HUDEP-2 (cell line): ENCODE results near the gene KRTAP10-3.
A peak's percentile ranks its signal among the peaks of the same experiment; 100 is the strongest.
"Not testable (repeated sequence)": the region's sequence is repeated elsewhere in the genome, so short reads cannot be mapped to it uniquely, and the experiment has no call there.

Source experiments
- DNase-seq, 76 experiments: peaks; one replicate each; lab custom pipeline; 2025; ENCODE audit not compliant: unreplicated experiment in 76 of 76; lab: John Stamatoyannopoulos, UW

The KRTAP10-3 gene

GRCh38 chr21:44558695-44559094 lies at the start of gene KRTAP10-3:
Gene KRTAP10-3, minus strand, starts transcription at chr21:44558795. Its CDS starts 80 bp downstream, at chr21:44558715.
- no peak for DNase-seq

- no peak for DNase-seq
These were observed 47.9 kb upstream of the KRTAP10-3 start for GRCh38 chr21:44606495-44606894.

- DNase-seq: no peak
These were observed 45.3 kb upstream of the KRTAP10-3 start for GRCh38 chr21:44603911-44604310.

GRCh38 chr21:44603109-44603875 lies 44.7 kb upstream of the KRTAP10-3 start:
- no peak for DNase-seq

GRCh38 chr21:44602463-44602850 lies 43.9 kb upstream of the KRTAP10-3 start:
- DNase-seq: no peak

- no peak for DNase-seq
These were observed 43.2 kb upstream of the KRTAP10-3 start for GRCh38 chr21:44601596-44602462.

GRCh38 chr21:44601091-44601490 lies 42.5 kb upstream of the KRTAP10-3 start:
- DNase-seq: peak in 8 of 76 experiments; percentile 10 to 42 (median 21)

- DNase-seq: not testable (repeated sequence)
These were observed 41.8 kb upstream of the KRTAP10-3 start, which contains the start of gene KRTAP10-7 for GRCh38 chr21:44600118-44600978. Gene KRTAP10-7, plus strand, starts transcription at chr21:44600597. Its CDS starts 25 bp downstream, at chr21:44600622.

- no peak for DNase-seq
These were observed 40.9 kb upstream of the KRTAP10-3 start for GRCh38 chr21:44599264-44600029.

GRCh38 chr21:44598061-44598460 lies 39.5 kb upstream of the KRTAP10-3 start:
- no peak for DNase-seq

- no peak for DNase-seq
These were observed 37.6 kb upstream of the KRTAP10-3 start for GRCh38 chr21:44596068-44596725.

GRCh38 chr21:44595524-44595923 lies 36.9 kb upstream of the KRTAP10-3 start:
- DNase-seq: no peak

GRCh38 chr21:44594406-44594916 lies 35.9 kb upstream of the KRTAP10-3 start:
- peak in 49 of 76 experiments; percentile 19 to 88 (median 58) for DNase-seq

- DNase-seq: peak in 75 of 76 experiments; percentile 51 to 100 (median 90)
These were observed 35.2 kb upstream of the KRTAP10-3 start for GRCh38 chr21:44593598-44594405.

- no peak for DNase-seq
These were observed 34.1 kb upstream of the KRTAP10-3 start, which contains the start of gene KRTAP10-6 for GRCh38 chr21:44592446-44593311. Gene KRTAP10-6, minus strand, starts transcription at chr21:44592505. Its CDS starts 21 bp downstream, at chr21:44592484.

- peak in 11 of 76 experiments; percentile 10 to 40 (median 22) for DNase-seq
These were observed 33.2 kb upstream of the KRTAP10-3 start for GRCh38 chr21:44591801-44592130.
